Stomach smooth muscle (tissue), 2 donors: ENCODE results near the gene SDHB.

Experiments used
- H3K27ac ChIP-seq: one replicate; pipeline ENCODE4 v1.7.0; 2013; ENCODE audit warnings: mild to moderate bottlenecking, low read length, inconsistent platforms
- H3K27me3 ChIP-seq, 2 donors: one replicate each; pipeline ENCODE4 v1.7.0; 2013; ENCODE audit warnings: low read length in 2 of 2; ENCODE audit not compliant: insufficient read depth in 2 of 2, control insufficient read depth in 1 of 2
- H3K36me3 ChIP-seq, 2 donors: one replicate each; pipeline ENCODE4 v1.7.0; 2013; ENCODE audit warnings: low read length in 2 of 2; ENCODE audit not compliant: control insufficient read depth in 2 of 2, insufficient read depth in 2 of 2
- H3K4me1 ChIP-seq: one replicate; pipeline ENCODE4 v1.7.0; 2013; ENCODE audit warnings: low read length; ENCODE audit not compliant: control insufficient read depth, insufficient read depth
- H3K4me3 ChIP-seq, 2 donors: one replicate each; pipeline ENCODE4 v1.7.0; 2013; ENCODE audit warnings: low read length in 2 of 2
- H3K9ac ChIP-seq, 2 donors: one replicate each; pipeline ENCODE4 v1.7.0; 2013; ENCODE audit warnings: low read length in 2 of 2, mild to moderate bottlenecking in 1 of 2
- H3K9me3 ChIP-seq, 2 donors: one replicate each; pipeline ENCODE4 v1.7.0; 2013; ENCODE audit warnings: low read length in 2 of 2; ENCODE audit not compliant: control insufficient read depth in 2 of 2
- donor health status: healthy.
- donor health status: Pancreatic carcinoma.

The SDHB gene

DNA sequence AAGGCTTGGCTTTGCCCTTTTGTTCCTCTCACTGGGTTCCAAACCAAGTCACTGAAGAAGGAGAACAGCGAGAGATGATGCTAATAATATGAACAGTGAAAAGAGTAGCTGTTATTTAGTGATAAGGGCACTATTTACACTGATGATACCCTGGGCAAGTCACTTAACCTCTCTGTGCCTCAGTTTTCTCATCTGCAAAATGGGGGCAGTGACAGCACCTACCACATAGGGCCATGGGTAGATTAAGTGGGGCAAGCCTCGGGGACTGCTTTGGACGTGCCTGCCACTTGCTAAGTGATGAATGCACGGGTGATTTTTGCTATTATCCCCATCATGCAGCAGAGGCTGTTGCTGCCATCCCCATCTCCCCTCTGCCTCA lies 51.3 kb downstream of the SDHB start:
- Histone ChIP-seq H3K9me3 (no peaks in the 10 kb centered on the region), H3K27ac (no peak overlapping the region), H3K9ac (no peak overlapping the region), H3K27me3 (no peaks in the 10 kb centered on the region), H3K36me3 (peaks cover 21 to 34% of the 10 kb centered on the region in 2 donors), H3K4me3 (no peak overlapping the region), H3K4me1 (no peaks in the 10 kb centered on the region)

DNA sequence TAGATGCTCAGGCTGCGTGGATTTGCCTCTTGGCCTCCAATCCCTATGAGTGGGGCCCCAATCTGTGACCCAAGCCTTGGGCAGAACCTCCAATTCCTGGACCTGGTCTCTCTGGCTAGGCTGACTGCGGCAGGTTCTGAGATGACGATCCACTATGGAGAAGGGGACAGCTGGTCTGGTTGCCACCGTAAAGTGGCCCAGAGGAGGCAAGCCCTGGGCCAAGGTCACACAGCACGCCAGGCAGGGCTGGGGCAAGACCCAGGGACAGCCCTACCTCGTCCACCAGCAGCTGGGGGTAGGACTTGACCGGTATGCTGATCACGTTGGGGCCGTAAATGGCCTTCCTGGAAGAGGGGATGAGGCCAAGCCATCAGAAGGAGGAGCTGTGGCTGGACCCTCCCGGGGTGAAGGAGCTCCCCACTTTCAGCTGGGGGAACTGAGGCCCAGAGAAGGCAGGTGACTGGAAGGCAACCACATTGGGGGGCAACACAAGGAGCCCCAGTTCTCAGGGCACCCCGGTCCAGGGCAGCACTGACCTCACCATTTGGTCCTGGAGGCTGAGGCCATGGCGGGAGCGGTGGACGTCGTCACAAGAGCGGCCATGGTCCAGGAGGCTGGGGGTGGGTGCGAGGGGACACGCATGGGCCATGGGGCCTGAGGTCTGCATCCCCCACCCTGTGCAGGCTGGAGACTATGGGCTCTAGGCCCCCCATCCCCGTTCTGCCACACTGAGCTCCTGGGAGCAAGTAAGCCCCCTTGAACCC lies 51.9 kb downstream of the SDHB start:
- H3K27me3 ChIP-seq = no peaks in the 10 kb centered on the region
- H3K4me1 ChIP-seq = no peaks in the 10 kb centered on the region
- no peak overlapping the region for H3K4me3 ChIP-seq
- H3K9me3 ChIP-seq = no peaks in the 10 kb centered on the region
- no peak overlapping the region for H3K9ac ChIP-seq
- H3K36me3 ChIP-seq = peaks cover 21 to 36% of the 10 kb centered on the region in 2 donors
- H3K27ac ChIP-seq = no peak overlapping the region

DNA sequence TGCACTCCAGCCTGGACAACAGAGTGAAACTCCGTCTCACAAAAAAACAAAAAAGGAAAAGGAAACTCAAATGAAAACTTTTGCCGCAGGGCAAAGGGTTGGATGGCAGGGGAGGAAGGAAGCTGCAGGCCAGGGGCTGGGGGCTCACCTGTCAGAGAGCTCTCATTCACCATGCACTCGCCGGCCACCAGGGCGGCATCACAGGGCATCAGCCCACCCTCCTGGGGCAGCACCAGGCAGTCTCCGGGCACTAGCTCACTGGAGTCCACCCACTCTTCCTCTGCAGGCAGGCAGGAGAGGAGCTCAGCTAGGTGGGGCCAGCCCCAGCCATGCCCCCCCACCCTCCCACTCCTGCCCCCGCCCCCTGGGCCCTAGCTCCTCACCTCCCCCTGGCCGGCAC lies 54.0 kb downstream of the SDHB start:
- Histone ChIP-seq H3K4me3 (no peak overlapping the region), H3K9ac (no peak overlapping the region), H3K27ac (no peak overlapping the region), H3K9me3 (no peaks in the 10 kb centered on the region), H3K4me1 (no peaks in the 10 kb centered on the region), H3K36me3 (peaks cover 21 to 33% of the 10 kb centered on the region in 2 donors), H3K27me3 (no peaks in the 10 kb centered on the region)

DNA sequence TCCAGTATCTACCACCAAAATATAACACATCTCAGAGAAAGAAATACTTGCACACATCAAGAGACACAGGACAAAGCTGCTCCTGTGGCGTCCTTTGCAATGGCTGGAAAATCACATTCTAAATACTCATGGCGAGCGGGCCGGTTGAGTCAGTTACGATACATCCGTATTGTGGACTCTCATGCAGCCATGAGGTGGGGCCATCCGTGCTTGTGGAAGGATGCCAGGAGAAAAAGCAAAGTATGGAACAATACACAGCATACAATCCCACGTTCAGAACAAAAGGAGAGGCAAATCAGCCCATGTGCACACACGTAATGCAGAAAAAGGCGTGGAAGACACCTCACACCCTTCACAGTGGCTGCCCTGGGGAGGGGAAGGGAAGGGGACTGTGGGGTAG lies 55.2 kb downstream of the SDHB start:
- Histone ChIP-seq H3K9me3 (no peaks in the 10 kb centered on the region), H3K27me3 (no peaks in the 10 kb centered on the region), H3K36me3 (peaks cover 17 to 23% of the 10 kb centered on the region in 2 donors), H3K4me3 (no peak overlapping the region), H3K9ac (no peak overlapping the region), H3K27ac (no peak overlapping the region), H3K4me1 (no peaks in the 10 kb centered on the region)

DNA sequence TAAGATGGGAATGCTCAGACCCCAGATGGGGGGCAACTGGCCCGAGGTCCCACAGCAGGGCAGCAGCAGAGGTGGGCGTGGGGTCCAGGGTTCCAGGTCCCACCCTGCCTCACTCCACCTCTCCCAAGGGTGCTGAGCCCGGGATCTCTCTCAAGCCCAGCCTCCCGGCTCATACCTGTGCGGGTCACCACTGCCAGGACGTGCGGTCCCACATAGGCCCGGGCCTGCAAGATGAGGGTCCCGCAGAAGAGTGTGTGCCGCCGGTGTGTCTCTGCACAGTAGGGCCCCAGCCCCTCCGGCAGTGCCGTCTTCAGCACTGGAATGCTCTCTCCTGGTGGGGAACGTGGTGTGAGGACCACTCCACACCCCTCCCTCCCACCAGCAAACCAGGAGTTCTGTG lies 57.0 kb downstream of the SDHB start:
- no peaks in the 10 kb centered on the region for H3K9me3 ChIP-seq
- H3K27me3 ChIP-seq = no peaks in the 10 kb centered on the region
- no peaks in the 10 kb centered on the region for H3K4me1 ChIP-seq
- H3K27ac ChIP-seq = no peak overlapping the region
- H3K4me3 ChIP-seq = no peak overlapping the region
- no peak overlapping the region for H3K9ac ChIP-seq
- H3K36me3 ChIP-seq = peaks cover 9 to 12% of the 10 kb centered on the region in 2 donors

DNA sequence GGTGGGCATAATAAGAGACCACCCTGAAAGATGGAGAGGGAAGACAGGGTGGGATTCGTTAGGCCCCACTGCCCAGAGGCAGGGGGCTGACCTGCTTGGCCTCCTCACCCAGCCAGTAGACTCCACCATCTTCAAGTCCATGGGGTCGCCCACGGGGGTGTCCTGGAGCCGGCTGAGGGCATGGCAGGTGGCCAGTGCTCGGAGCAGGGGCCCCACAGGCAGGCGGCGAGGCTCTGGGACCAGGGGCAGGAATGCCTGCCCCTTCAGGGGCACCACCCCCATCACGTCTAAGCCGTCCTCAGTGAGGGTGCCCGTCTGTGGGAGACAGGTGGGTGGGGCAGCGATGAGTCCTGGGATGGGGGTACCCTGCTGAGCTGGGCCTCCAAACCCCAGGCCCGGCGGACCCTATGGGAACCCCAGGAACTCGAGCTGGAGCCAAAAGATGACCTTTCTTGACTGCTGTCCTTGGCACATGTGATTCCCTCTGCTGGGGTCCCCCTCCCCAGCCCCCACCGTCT lies 60.3 kb downstream of the SDHB start:
- Histone ChIP-seq H3K9ac (no peak overlapping the region), H3K36me3 (peaks cover 9 to 15% of the 10 kb centered on the region in 2 donors), H3K27ac (no peak overlapping the region), H3K4me3 (no peak overlapping the region), H3K27me3 (no peaks in the 10 kb centered on the region), H3K9me3 (no peaks in the 10 kb centered on the region), H3K4me1 (no peaks in the 10 kb centered on the region)

DNA sequence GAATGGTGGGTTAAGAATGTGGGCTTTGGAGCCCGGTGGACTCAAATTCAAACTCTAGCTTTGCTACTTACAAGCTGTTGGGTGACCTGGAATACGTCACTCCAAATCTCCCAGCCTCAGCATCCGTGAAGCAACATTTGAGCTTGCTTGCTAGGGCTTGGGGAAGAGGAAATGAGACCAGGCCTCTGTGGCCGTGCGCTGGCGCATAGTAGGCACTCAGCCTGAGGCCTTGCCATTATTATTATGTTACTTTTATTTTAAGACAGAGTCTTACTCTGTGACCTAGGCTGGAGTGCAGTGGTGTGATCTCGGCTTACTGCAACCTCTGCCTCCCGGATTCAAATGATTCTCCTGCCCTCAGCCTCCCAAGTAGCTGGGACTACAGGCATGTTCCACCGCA lies 61.2 kb downstream of the SDHB start:
- Histone ChIP-seq H3K9me3 (no peaks in the 10 kb centered on the region), H3K27ac (no peak overlapping the region), H3K27me3 (no peaks in the 10 kb centered on the region), H3K4me3 (no peak overlapping the region), H3K36me3 (peaks cover 5 to 20% of the 10 kb centered on the region in 2 donors), H3K9ac (no peak overlapping the region), H3K4me1 (no peaks in the 10 kb centered on the region)

DNA sequence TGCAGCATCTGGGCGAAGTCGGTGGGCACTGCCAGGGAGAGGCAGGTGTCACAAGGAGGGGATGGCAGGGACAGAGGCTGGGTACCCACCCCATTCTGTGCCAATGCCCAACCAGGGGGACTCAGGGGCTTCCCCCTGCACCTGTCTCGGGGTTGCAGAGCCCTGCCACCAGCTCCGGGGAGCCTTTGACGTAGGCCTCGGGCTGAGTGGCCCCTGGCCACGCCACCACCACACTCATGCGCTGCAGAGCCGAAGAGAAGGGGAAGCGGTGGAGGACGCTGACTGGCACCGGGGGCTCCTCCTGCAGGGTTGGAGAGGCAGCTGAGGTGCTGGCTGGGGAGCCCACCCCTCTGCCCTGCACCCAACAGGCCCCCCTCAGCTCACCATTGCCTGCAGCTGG lies 61.7 kb downstream of the SDHB start:
- Histone ChIP-seq H3K4me3 (no peak overlapping the region), H3K9ac (no peak overlapping the region), H3K27me3 (no peaks in the 10 kb centered on the region), H3K36me3 (peaks cover 5 to 24% of the 10 kb centered on the region in 2 donors), H3K9me3 (no peaks in the 10 kb centered on the region), H3K4me1 (no peaks in the 10 kb centered on the region), H3K27ac (no peak overlapping the region)

DNA sequence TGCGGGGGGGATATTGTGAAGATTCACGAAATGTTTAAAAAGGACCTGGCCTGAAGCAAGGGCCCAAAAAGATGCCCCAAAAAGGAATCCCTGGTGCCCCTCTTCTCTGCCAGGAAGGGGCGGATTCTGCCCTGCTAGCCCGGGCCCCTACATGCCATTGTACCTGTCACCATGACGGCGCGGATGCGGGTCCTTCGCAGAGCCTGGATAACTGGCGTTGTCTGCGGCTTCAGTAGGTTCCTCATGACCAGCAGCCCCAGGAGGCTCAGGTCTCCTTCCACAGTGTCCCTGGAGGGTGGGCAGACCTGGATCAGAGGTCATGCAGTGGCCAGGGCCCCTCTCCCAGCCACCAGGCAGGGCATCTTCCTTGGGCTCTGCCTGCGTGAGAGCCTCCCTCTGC lies 62.3 kb downstream of the SDHB start:
- Histone ChIP-seq H3K27me3 (no peaks in the 10 kb centered on the region), H3K36me3 (peaks cover 5 to 20% of the 10 kb centered on the region in 2 donors), H3K4me3 (no peak overlapping the region), H3K4me1 (no peaks in the 10 kb centered on the region), H3K9ac (no peak overlapping the region), H3K9me3 (no peaks in the 10 kb centered on the region), H3K27ac (no peak overlapping the region)

DNA sequence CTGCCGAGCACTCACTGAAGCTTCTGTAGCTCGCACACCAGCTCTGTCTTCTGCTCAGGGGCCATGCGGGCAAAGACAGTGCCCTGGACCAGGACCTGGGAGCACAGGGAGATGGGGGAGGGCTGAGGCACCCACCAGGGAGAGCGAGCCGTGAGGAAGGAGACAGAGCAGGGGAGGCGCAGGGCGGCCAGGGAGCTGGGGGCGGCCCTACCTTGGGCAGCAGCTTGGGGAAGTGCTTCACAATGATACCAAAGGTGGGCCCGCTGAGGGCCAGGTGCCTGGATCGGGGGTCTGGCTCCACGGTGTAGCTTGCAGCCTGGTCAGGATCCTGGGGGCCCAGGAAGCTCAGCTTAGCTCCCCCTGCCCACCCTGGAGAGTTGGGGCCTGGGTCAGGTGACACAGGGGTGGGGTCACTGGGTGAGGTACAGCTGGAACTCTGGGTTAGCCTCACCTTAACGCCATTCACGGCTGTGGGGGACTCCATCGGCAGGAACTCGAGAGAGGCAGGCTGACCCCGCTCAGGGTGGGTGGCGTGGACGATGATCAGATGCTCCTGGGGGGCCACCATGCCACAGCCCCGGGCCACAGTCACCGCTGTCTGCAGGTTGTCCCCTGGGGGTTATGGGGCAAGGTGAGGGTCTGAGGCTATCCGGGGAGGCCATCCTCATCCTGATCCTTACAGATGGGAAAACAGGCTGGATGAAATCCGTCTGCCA lies 64.0 kb downstream of the SDHB start:
- H3K4me3 ChIP-seq = no peak overlapping the region
- no peaks in the 10 kb centered on the region for H3K4me1 ChIP-seq
- H3K36me3 ChIP-seq = peaks cover 5 to 26% of the 10 kb centered on the region in 2 donors
- no peak overlapping the region for H3K9ac ChIP-seq
- H3K27ac ChIP-seq = no peak overlapping the region
- no peaks in the 10 kb centered on the region for H3K27me3 ChIP-seq
- H3K9me3 ChIP-seq = no peaks in the 10 kb centered on the region

DNA sequence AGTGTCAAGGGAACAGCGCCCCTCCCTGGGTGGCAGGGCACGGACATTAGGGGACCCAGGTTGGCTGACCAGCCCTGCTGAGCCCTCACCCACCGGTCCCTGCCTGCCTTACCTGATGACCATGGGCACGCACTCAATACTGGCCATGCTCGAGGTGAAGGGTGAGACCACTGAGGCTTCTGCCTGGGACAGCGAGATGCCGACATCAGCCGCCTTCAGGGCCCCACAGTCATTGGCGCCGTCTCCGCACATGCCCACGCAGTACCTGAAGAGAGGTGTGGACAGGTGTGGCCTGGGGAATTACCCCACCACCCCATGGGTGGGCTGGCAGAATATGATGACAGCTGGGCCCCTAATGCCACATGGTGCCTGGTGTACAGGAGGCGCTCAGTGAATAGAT lies 65.6 kb downstream of the SDHB start:
- Histone ChIP-seq H3K27ac (no peak overlapping the region), H3K27me3 (no peaks in the 10 kb centered on the region), H3K9me3 (no peaks in the 10 kb centered on the region), H3K36me3 (peaks cover 5 to 26% of the 10 kb centered on the region in 2 donors), H3K4me1 (no peaks in the 10 kb centered on the region), H3K4me3 (no peak overlapping the region), H3K9ac (no peak overlapping the region)
